Stomach (tissue), 4 donors: ENCODE data around the gene NEURL1B.

Experiments used
- EP300 ChIP-seq: sonication (generic); formaldehyde crosslinking; IDR thresholded peaks from one replicate; pipeline ENCODE4 v1.6.1; 2017; ENCODE audit warnings: antibody characterized with exemption
- POLR2A ChIP-seq, 4 donors: fragments of 450-650 bp; IDR thresholded peaks; one replicate each; pipeline ENCODE4 v1.6.1; 2016; ENCODE audit warnings: antibody characterized with exemption in 4 of 4, control low read depth in 2 of 4, mild to moderate bottlenecking in 1 of 4, moderate library complexity in 1 of 4
- TF ChIP-seq, protein P1 (sequence below), 7 experiments: fragments of 450-650 bp in 4 of 7; fragments of 200-600 bp in 3 of 7; sonication (generic) in 3 of 7; IDR thresholded peaks; one replicate each; pipeline ENCODE4 v1.5.1; 2016 to 2019; ENCODE audit warnings: antibody characterized with exemption in 7 of 7, control low read depth in 2 of 7, mild to moderate bottlenecking in 1 of 7

DNA sequence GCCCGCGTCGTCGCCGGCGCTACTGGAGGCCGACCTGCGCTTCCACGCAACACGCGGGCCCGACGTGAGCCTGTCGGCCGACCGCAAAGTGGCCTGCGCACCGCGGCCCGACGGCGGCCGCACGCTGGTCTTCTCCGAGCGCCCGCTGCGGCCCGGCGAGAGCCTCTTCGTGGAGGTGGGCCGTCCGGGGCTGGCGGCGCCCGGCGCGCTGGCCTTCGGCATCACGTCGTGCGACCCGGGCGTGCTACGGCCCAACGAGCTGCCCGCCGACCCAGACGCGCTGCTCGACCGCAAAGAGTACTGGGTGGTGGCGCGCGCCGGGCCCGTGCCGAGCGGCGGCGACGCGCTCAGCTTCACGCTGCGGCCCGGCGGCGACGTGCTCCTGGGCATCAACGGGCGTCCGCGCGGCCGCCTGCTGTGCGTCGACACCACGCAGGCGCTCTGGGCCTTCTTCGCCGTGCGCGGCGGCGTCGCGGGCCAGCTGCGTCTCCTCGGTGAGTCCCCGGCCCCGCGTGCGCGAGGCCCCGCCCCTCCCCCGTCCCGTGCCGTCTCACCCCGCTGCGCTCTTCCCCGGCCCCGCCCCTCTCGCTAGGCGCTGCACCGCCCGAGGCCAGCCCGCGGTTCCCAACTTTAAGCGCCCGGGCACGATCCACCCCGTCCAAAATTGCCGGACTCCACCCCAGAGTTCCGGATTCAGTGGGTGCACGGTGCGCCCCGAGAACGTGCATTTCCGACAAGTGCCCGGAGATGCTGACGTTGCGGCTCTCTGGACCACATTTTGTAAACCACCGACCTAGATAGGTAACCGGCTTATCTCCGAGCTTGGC, 42.8 kb downstream of the NEURL1B start:
- TF ChIP-seq EP300 (no peak), POLR2A (IDR thresholded peaks at IDR 0.05) (no peak)
- TF ChIP-seq, protein P1, sequence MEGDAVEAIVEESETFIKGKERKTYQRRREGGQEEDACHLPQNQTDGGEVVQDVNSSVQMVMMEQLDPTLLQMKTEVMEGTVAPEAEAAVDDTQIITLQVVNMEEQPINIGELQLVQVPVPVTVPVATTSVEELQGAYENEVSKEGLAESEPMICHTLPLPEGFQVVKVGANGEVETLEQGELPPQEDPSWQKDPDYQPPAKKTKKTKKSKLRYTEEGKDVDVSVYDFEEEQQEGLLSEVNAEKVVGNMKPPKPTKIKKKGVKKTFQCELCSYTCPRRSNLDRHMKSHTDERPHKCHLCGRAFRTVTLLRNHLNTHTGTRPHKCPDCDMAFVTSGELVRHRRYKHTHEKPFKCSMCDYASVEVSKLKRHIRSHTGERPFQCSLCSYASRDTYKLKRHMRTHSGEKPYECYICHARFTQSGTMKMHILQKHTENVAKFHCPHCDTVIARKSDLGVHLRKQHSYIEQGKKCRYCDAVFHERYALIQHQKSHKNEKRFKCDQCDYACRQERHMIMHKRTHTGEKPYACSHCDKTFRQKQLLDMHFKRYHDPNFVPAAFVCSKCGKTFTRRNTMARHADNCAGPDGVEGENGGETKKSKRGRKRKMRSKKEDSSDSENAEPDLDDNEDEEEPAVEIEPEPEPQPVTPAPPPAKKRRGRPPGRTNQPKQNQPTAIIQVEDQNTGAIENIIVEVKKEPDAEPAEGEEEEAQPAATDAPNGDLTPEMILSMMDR (IDR thresholded peaks at IDR 0.05), result no peak
